GM21619 (cell line): ENCODE data around the gene GALNT12.

ENCODE experiments used
- ATAC-seq: cut with Tn5 transposase; IDR thresholded peaks from one replicate; pipeline ENCODE4 v1.9.1; 2021; ENCODE audit not compliant: unreplicated experiment

The GALNT12 gene

GRCh38 chr9:98807070-98807813 lies at the start of gene GALNT12:
GALNT12 (plus strand) TSS chr9:98807670; CDS start chr9:98807699, 29 bp downstream.
- no peak for ATAC-seq

GRCh38 chr9:98760231-98760630 lies 47.2 kb upstream of the GALNT12 start:
- no peak for ATAC-seq

GRCh38 chr9:98763986-98764745 lies 43.3 kb upstream of the GALNT12 start:
- ATAC-seq = no peak

GRCh38 chr9:98765256-98765655 lies 42.2 kb upstream of the GALNT12 start:
- ATAC-seq = no peak

- no peak for ATAC-seq
Measured at GRCh38 chr9:98766586-98766985, 40.9 kb upstream of the GALNT12 start.

- ATAC-seq = no peak
Measured at GRCh38 chr9:98767196-98767595, 40.3 kb upstream of the GALNT12 start.

GRCh38 chr9:98767915-98768314 lies 39.6 kb upstream of the GALNT12 start:
- no peak for ATAC-seq

GRCh38 chr9:98768344-98768743 lies 39.1 kb upstream of the GALNT12 start:
- no peak for ATAC-seq

GRCh38 chr9:98770717-98771116 lies 36.8 kb upstream of the GALNT12 start:
- ATAC-seq = no peak

- no peak for ATAC-seq
Measured at GRCh38 chr9:98771209-98771874, 36.1 kb upstream of the GALNT12 start.

GRCh38 chr9:98772364-98773155 lies 34.9 kb upstream of the GALNT12 start:
- ATAC-seq = no peak

- no peak for ATAC-seq
Measured at GRCh38 chr9:98773721-98774120, 33.7 kb upstream of the GALNT12 start.

GRCh38 chr9:98774746-98775145 lies 32.7 kb upstream of the GALNT12 start:
- ATAC-seq = no peak

- no peak for ATAC-seq
Measured at GRCh38 chr9:98775831-98776441, 31.5 kb upstream of the GALNT12 start.

GRCh38 chr9:98777618-98778017 lies 29.9 kb upstream of the GALNT12 start:
- no peak for ATAC-seq

- ATAC-seq = no peak
Measured at GRCh38 chr9:98778251-98778650, 29.2 kb upstream of the GALNT12 start.

GRCh38 chr9:98778711-98779530 lies 28.5 kb upstream of the GALNT12 start:
- ATAC-seq = no peak

GRCh38 chr9:98780059-98780749 lies 27.3 kb upstream of the GALNT12 start:
- no peak for ATAC-seq
